ENCODE measurements around the gene PRKAG3.
A peak's percentile ranks its signal among the peaks of the same experiment; 100 is the strongest.
"Not testable (repeated sequence)": the region's sequence is repeated elsewhere in the genome, so short reads cannot be mapped to it uniquely, and the experiment has no call there.

The PRKAG3 gene

DNA sequence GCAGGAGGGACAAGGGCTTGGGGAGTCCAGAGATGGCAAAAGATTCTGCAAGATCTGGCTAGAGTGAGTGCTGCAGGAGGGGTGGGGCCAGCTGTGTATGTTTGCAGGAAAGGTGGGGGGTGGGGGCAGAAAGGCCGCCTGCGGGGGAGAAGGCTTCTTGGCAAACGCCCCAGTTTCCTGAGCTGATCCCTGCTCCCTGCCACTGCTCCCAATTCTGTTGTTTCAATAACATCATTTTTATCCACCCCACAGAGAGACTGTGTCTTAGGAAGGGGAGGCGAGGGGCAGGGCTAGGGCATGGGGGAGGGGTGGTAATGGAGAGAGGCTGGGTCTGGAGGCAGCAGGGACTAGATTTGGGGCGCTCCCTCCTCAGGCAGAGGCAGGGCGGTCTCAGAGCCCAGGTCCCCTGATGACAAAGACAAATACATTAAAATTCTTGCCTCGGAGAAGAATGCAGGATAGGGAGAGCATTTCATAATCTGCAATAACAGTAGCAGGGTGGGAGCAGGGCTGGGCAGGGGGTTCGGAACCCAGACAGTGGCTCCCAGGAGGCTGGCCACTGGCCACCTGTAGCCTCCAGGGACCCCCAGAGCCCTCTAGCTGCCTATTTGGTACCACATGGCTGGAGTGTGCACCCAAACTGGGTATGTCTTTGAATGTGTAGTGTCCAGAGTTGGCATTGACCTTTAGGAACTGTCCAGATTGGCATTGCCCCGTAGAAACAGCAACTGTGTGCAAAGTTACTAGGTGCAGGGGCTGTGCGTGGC is 26.0 kb upstream of the PRKAG3 start:
- H3K9me3 Mint-ChIP-seq: no peaks in the 10 kb centered on the region
- no peaks in the 10 kb centered on the region for H3K36me3 Mint-ChIP-seq (ENCODE audit: low read depth)
- DNase-seq: no peak
- no peak overlapping the region for H3K4me3 Mint-ChIP-seq
- no peak overlapping the region for H3K27ac Mint-ChIP-seq
- peaks cover 15% of the 10 kb centered on the region for H3K4me1 Mint-ChIP-seq
- ATAC-seq: no peak
- peaks cover 88% of the 10 kb centered on the region for H3K27me3 Mint-ChIP-seq

DNA sequence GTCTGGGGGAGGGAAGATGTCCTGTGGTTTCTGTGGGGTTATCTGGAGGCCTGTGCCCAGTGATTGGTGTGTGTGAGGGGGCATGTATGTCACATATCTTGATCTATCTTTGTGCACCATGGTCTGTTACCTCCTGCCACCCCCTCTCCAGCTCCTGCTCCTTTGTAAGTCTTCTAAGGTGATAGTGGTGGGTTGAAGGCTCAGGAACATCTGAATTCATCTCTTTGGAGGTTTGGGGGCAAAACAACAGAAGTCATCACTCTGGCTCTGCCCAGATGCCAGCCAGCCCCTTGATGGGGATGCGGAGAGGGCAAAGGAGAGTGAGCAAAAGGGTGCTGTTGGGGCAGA is 25.3 kb upstream of the PRKAG3 start:
- no peak for DNase-seq
- no peak for ATAC-seq
- Mint-ChIP-seq H3K27ac (no peak overlapping the region), H3K36me3 (ENCODE audit: low read depth) (no peaks in the 10 kb centered on the region), H3K27me3 (peaks cover 82% of the 10 kb centered on the region), H3K4me1 (peaks cover 15% of the 10 kb centered on the region), H3K9me3 (no peaks in the 10 kb centered on the region), H3K4me3 (no peak overlapping the region)

DNA sequence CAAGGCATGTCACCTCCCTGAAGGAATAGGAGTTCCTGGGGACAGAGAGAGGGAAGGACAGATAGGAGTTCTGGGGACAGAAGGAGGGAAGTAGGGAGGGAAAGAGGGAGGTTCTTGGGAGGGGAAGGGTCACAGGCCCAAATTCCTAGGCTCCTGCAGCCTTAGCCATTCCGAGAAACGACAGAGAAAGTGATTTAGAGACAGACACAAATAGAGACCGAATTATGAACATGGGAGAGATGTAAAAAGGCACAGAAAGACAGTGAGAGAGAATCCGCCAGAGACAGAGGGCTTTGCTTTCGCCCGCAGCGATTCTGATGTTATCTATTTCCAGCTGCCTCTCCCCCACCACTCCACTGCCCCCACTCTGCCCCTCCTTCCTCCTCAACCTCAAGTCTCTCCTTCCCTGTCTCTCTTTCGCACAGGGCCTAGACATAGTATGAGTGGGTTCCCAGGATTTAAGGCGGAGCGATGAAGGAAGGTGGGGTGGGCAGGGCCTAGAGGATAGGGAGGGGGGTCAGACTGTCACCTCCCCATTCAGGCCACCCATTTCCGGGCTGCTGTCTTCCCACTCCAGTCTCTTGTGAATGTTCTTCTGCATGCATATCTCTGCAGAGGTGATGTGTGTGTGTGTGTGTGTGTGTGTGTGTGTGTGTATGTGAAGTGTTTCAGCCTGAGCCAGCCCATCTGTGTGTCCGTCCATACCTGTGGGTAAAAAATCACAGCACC is 24.7 kb upstream of the PRKAG3 start:
- H3K27me3 Mint-ChIP-seq: peaks cover 78% of the 10 kb centered on the region
- no peak overlapping the region for H3K4me3 Mint-ChIP-seq
- no peaks in the 10 kb centered on the region for H3K36me3 Mint-ChIP-seq (ENCODE audit: low read depth)
- H3K4me1 Mint-ChIP-seq: peaks cover 15% of the 10 kb centered on the region
- DNase-seq: no peak
- H3K27ac Mint-ChIP-seq: no peak overlapping the region
- H3K9me3 Mint-ChIP-seq: no peaks in the 10 kb centered on the region
- ATAC-seq: no peak

DNA sequence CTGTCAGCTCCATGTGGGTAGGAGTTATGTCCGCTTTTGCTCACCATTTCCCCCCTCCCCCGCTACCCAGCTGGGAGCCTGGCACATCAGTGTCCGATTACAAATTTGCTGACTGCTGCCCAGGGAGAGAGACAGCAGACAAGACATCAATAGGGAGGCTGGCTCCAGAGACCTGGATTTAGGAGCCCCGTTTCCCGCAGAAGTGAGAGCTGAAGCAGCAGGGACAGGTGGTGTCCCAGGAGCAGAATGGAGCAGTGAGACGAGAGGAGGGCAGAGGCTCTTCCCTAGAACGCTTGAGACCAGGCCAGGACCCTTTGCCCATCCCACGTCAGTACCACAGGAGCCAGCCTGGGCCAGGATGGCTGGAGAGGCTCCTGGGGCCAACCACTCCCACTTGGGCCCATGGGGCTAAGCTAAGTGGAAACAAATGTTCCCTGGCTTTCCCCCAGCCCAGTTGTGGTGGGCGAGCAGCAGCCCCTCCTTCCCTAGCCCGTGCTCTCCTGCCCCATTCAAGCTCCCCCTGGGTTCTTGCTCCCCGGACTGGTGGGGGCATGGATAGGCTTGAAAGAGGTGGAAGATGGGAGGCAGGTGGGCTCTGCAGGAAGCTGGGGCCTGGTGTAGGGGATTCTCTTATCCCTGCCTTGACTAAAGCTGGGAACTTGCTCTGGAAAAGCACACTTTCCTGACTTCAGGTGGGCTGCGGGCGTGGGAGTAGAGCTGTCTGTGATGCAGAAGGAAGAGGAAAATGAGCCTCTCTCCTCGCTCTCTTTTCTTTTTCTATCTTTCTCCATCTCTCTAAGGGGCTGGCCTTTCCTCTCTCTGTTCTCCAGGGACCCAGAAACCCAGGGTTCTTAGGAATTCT is 23.9 kb upstream of the PRKAG3 start:
- Mint-ChIP-seq H3K27me3 (peaks cover 76% of the 10 kb centered on the region), H3K36me3 (ENCODE audit: low read depth) (no peaks in the 10 kb centered on the region), H3K4me1 (peaks cover 9% of the 10 kb centered on the region), H3K9me3 (no peaks in the 10 kb centered on the region), H3K27ac (no peak overlapping the region), H3K4me3 (no peak overlapping the region)
- DNase-seq (no peak), ATAC-seq (no peak)

DNA sequence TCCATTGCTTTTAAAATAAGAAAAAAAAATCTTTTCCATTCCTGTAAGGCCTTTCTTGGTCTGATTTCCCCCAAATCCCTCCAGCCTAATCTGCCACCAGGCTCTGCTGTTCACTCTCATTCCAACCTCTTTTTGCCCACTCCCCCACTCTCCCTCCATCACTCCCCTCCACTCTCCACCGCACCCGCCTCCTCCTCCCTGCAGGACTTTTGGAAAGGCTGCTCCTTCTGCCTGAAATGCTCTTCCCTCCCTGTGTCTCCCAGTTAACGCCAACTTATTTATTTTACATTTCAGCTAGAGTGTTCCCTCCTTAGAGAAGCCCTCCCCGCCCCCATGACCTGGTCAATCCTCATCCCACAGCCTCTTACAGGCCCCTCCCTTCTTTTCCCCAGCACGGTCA is 23.3 kb upstream of the PRKAG3 start:
- Mint-ChIP-seq H3K27me3 (peaks cover 74% of the 10 kb centered on the region), H3K4me3 (no peak overlapping the region), H3K36me3 (ENCODE audit: low read depth) (no peaks in the 10 kb centered on the region), H3K4me1 (peaks cover 4% of the 10 kb centered on the region), H3K27ac (no peak overlapping the region), H3K9me3 (no peaks in the 10 kb centered on the region)
- ATAC-seq: no peak
- DNase-seq: no peak

DNA sequence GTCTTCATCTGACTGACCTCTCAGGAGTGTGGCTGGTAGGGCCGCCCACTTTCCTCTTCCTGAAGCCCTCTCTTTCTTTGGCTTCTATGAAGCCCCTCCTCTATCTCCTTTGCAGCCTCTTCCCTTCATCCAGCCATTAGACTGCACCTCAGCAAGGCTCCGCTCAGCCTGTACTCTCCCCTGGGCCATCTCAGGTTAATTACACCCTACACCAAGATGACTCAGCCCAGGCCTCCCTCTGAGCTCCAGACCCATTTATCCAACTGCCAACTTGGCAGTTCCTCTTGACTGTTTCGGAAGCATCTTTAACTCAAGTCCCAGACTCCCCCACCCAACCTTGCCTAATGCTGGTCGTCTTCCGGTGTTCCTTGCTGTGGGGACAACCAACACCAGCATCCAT is 22.2 kb upstream of the PRKAG3 start:
- no peak for DNase-seq

DNA sequence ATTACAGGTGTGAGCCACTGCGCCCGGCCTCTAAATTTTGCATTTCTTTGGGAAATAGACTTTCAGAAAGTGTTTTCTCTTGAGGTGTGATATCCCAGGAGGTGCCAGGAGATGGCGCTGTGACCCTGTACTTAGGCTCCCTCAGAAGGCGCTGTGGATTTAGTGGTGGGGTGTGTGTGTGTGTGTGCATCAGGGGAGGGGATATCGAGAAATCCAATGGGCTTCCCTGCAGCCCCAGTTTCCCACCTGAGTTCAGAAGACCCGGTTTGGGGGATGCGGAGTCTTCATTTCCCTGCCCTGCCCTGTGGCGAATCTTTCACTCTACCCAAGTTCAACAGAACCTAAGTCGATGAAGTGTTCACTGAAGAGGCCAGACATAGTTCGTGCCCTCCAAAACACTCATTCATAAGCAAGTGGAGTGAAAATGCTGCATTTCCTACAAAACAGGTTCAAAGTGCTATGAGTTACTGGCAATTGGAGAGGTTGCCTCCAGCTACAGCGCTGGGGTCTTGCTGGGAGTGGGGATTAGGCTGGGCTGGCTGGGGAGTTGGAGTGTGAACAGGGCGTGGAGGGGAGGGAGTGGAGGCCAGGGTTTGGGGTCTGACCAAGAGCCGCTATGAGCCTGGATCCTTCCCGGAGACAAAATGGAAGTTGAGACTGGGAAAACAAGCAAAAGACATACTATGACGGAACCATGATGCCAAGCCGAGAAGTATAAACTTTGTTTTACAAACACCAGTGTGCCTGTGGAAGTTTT is 21.5 kb upstream of the PRKAG3 start:
- no peaks in the 10 kb centered on the region for H3K36me3 Mint-ChIP-seq (ENCODE audit: low read depth)
- peaks cover 62% of the 10 kb centered on the region for H3K27me3 Mint-ChIP-seq
- no peak overlapping the region for H3K4me3 Mint-ChIP-seq
- DNase-seq (peak; percentile 72), ATAC-seq (peak; percentile 61)
- no peak overlapping the region for H3K27ac Mint-ChIP-seq
- no peaks in the 10 kb centered on the region for H3K9me3 Mint-ChIP-seq
- peaks cover 2% of the 10 kb centered on the region for H3K4me1 Mint-ChIP-seq

More for the DNA sequence above, 22.2 kb upstream of the PRKAG3 start:
- Mint-ChIP-seq H3K36me3 (ENCODE audit: low read depth) (no peaks in the 10 kb centered on the region), H3K4me1 (peaks cover 2% of the 10 kb centered on the region), H3K27ac (no peak overlapping the region), H3K9me3 (no peaks in the 10 kb centered on the region), H3K4me3 (no peak overlapping the region), H3K27me3 (peaks cover 69% of the 10 kb centered on the region)
- ATAC-seq: no peak

DNA sequence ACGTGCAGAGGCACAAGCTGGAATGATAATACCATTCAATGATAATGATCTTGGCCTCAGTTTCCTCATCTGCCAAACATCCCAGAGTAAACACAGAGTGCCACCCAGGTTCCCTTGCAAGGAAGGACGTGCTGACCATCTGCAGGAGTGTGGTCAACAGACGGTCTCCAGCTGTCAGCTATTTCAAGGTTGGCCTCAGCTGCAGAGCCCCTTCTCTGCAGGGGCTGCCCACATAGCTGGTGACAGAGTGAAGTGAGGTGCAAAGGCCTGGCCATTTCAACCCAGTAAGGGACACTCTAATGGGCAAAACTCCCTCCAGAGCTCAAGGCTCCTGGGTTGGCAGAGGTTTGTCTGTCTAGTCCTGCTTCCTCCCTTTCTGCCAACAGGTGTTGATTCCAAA is 19.7 kb upstream of the PRKAG3 start:
- H3K36me3 Mint-ChIP-seq (ENCODE audit: low read depth): no peaks in the 10 kb centered on the region
- H3K9me3 Mint-ChIP-seq: no peaks in the 10 kb centered on the region
- ATAC-seq (no peak), DNase-seq (no peak)
- no peak overlapping the region for H3K27ac Mint-ChIP-seq
- no peak overlapping the region for H3K4me3 Mint-ChIP-seq
- H3K4me1 Mint-ChIP-seq: peaks cover 3% of the 10 kb centered on the region
- peaks cover 47% of the 10 kb centered on the region for H3K27me3 Mint-ChIP-seq

DNA sequence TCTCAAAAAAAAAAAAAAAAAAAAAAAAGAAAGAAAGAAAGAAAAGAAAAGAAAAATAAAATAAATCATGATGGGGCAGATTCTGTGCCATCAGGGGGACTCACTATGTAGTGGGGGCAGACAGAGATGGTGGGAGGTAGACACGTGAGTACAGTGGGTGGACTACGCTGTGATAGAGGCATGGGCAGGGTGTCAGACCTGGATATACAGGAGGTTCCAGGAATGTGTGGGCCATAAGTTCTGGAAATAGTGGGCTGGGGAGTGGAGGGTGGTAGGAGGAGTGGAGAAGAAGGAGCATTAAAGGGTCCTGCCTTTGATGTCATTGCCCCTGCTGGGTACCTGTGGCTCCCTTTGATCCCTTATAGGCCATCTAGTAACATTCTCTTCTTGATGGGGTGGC is 19.2 kb upstream of the PRKAG3 start:
- H3K4me1 Mint-ChIP-seq: peaks cover 2% of the 10 kb centered on the region
- DNase-seq (no peak), ATAC-seq (no peak)
- no peak overlapping the region for H3K4me3 Mint-ChIP-seq
- H3K27ac Mint-ChIP-seq: peak overlapping the region; percentile 49
- no peaks in the 10 kb centered on the region for H3K36me3 Mint-ChIP-seq (ENCODE audit: low read depth)
- peaks cover 42% of the 10 kb centered on the region for H3K27me3 Mint-ChIP-seq
- no peaks in the 10 kb centered on the region for H3K9me3 Mint-ChIP-seq

DNA sequence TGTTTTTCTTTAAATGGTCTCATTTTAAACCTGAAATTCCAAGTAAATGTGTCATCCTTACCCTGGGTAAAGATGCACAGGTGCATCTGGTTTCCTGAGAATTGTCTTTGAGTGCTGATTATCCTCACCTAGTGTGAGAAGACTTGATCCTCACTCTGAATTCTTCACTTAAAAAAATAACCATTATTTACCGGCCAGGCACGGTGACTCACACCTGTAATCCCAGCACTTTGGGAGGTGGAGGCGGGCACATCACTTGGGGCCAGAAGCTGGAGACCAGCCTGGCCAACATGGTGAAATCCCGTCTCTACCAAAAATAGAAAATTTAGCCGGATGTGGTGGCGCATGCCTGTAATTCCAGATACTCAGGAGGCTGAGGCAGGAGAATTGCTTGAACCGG is 18.1 kb upstream of the PRKAG3 start:
- Mint-ChIP-seq H3K36me3 (ENCODE audit: low read depth) (no peaks in the 10 kb centered on the region), H3K4me1 (peaks cover 2% of the 10 kb centered on the region), H3K9me3 (no peaks in the 10 kb centered on the region), H3K4me3 (no peak overlapping the region), H3K27ac (no peak overlapping the region), H3K27me3 (peaks cover 33% of the 10 kb centered on the region)
- ATAC-seq (no peak), DNase-seq (no peak)

DNA sequence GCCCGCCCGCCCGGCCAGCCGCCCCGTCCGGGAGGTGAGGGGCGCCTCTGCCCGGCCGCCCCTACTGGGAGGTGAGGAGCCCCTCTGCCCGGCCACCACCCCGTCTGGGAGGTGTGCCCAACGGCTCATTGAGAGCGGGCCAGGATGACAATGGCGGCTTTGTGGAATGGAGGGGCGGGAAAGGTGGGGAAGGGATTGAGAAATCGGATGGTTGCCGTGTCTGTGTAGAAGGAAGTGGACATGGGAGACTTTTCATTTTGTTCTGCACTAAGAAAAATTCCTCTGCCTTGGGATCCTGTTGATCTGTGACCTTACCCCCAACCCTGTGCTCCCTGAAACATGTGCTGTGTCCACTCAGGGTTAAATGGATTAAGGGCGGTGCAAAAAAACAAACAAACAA is 15.4 kb upstream of the PRKAG3 start:
- H3K4me1 Mint-ChIP-seq; H3K9me3 Mint-ChIP-seq; H3K27ac Mint-ChIP-seq; ATAC-seq; DNase-seq; H3K36me3 Mint-ChIP-seq (ENCODE audit: low read depth); H3K4me3 Mint-ChIP-seq: not testable (repeated sequence)
- H3K27me3 Mint-ChIP-seq: peaks cover 19% of the 10 kb centered on the region

DNA sequence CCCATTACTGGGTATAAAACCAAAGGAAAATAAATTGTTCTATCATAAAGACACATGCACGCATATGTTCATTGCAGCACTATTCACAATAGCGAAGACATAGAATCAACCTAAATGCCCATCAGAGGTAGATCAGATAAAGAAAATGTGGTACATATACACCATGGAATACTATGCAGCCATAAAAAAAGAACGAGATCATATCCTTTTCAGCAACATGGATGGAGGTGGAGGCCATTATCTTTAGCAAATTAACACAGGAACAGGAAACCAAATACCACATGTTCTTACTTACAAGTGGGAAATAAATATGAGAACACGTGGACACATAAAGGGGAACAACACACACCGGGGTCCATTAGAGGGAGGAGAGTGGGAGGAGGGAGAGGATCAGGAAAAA is 12.7 kb upstream of the PRKAG3 start:
- DNase-seq; H3K4me3 Mint-ChIP-seq; H3K36me3 Mint-ChIP-seq (ENCODE audit: low read depth); H3K9me3 Mint-ChIP-seq; ATAC-seq; H3K27ac Mint-ChIP-seq; H3K4me1 Mint-ChIP-seq: not testable (repeated sequence)
- peaks cover 18% of the 10 kb centered on the region for H3K27me3 Mint-ChIP-seq

DNA sequence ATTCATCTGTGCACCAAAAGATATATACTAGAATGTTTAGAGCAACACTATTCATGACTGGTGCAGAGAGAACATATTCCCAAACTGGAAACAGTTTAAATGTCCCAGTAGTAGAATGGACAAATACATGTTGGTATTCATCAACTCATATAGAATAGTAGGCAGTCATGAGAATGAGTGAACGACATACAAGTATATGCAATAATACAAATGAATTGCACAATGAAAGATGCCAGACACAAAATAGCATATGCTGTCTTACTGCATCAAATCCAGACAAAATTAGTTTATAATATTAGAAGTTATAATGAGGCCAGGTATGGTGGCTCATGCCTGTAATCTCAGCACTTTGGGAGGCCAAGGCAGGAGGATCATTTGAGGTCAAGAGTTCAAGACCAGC is 8.3 kb upstream of the PRKAG3 start:
- Mint-ChIP-seq H3K27ac (no peak overlapping the region), H3K4me1 (no peaks in the 10 kb centered on the region), H3K4me3 (no peak overlapping the region), H3K36me3 (ENCODE audit: low read depth) (no peaks in the 10 kb centered on the region), H3K27me3 (peaks cover 34% of the 10 kb centered on the region), H3K9me3 (peaks cover 9% of the 10 kb centered on the region)
- ATAC-seq (no peak), DNase-seq (no peak)

DNA sequence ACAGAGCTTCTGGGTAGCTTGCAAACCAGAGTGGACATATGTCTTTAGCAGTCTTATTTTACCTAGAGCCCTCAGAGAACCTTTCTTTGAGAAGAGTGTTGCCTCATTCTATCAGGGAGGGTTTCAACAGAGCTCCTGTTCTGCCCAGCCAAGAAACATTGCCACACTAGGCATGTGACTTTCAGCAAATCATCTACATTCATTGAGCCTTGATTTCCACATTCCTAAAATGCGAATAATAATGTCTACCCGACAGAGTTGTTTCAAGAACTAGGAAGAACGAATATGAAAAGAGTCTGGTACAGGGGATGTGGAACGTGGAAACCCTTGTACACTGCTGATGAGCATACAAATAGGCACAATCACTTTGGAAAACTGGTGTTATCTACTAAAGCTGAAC is 7.8 kb upstream of the PRKAG3 start:
- H3K36me3 Mint-ChIP-seq (ENCODE audit: low read depth): no peaks in the 10 kb centered on the region
- H3K4me1 Mint-ChIP-seq: no peaks in the 10 kb centered on the region
- ATAC-seq (no peak), DNase-seq (no peak)
- no peak overlapping the region for H3K4me3 Mint-ChIP-seq
- peaks cover 35% of the 10 kb centered on the region for H3K27me3 Mint-ChIP-seq
- H3K27ac Mint-ChIP-seq: no peak overlapping the region
- peaks cover 9% of the 10 kb centered on the region for H3K9me3 Mint-ChIP-seq

Data from activated naive CD8-positive, alpha-beta T cell treated with anti-CD3 and anti-CD28 coated beads, Interleukin-2, amount 50 U/mL, for 24 hours (primary cell).